KG1 (cell line): Measurements from ENCODE around the gene CMTM2.
"Not testable (repeated sequence)": the region's sequence is repeated elsewhere in the genome, so short reads cannot be mapped to it uniquely, and the experiment has no call there.

Source experiments
- DNase-seq: peaks from one replicate; lab custom pipeline; 2025; lab: John Stamatoyannopoulos, UW

The CMTM2 gene

DNA sequence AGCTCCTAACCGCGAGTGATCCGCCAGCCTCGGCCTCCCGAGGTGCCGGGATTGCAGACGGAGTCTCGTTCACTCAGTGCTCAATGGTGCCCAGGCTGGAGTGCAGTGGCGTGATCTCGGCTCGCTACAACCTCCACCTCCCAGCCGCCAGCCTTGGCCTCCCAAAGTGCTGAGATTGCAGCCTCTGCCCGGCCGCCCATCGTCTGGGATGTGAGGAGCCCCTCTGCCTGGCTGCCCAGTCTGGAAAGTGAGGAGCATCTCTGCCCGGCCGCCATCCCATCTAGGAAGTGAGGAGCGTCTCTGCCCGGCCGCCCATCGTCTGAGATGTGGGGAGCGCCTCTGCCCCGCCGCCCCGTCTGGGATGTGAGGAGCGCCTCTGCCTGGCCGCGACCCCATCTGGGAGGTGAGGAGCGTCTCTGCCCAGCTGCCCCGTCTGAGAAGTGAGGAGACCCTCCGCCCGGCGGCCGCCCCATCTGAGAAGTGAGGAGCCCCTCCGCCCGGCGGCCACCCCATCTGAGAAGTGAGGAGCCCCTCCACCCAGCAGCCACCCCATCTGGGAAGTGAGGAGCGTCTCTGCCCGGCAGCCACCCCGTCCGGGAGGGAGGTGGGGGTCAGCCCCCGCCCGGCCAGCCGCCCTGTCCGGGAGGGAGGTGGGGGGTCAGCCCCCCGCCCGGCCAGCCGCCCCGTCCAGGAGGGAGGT lies 51.4 kb downstream of the CMTM2 start:
- DNase-seq, result not testable (repeated sequence)

DNA sequence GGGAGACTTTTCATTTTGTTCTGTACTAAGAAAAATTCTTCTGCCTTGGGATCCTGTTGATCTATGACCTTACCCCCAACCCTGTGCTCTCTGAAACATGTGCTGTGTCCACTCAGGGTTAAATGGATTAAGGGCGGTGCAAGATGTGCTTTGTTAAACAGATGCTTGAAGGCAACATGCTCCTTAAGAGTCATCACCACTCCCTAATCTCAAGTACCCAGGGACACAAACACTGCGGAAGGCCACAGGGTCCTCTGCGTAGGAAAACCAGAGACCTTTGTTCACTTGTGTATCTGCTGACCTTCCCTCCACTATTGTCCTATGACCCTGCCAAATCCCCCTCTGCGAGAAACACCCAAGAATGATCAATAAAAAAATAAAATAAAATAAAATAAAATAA lies 52.3 kb downstream of the CMTM2 start:
- DNase-seq, result not testable (repeated sequence)

- no peak for DNase-seq
Observed at GRCh38 chr16:66634527-66635196, 55.4 kb downstream of the CMTM2 start.

DNA sequence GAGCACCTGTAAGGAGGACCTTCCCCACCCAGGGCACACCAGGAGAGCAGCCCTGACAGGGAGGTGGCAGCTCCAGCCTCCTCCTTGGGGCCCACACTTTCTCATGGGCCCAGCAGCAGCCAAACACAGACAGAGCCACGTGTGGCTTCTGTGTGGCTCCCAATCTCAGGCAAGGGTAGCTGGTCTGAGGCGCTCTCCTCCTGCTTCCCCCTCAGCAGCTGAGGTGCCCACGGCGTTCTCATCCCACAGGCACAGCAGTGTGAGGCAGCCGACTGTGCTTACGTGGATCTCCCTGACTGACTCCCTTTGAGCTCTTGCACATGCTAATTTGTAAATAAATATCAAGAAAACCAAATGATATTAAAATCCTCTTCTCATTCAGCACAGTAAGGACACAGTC lies 56.1 kb downstream of the CMTM2 start:
- DNase-seq, result no peak

DNA sequence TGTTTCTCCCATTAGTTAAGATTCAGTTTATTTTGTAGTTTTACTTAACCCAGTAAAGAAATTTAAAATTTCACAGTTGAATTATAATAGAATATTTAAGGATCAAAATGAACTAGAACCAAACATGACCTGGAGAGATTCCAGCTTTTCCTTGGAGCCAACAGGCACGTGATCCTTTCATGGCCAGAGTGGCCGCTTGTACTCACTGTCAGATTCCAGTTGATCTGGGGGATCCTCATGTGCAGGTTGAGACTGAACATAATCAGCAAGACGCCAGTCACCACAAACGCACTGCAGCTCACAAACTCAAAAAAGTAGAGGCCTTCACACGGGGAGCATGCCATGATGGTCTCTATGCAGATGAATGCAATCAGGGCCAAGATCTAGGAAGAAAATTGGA lies 56.9 kb downstream of the CMTM2 start:
- no peak for DNase-seq

- DNase-seq, result no peak
Observed at GRCh38 chr16:66637806-66638205, 58.5 kb downstream of the CMTM2 start.
